Ovary (tissue), 9 donors: ENCODE measurements around the gene ST6GALNAC3. TPM values are rescaled to one million over a fixed set of nuclear protein-coding genes. Genes with fewer than 3 reads are reported as not detected.

Source experiments
- DNase-seq, 5 donors: peaks; one replicate each; pipeline ENCODE4 v3.0.0-alpha.2; 2019 to 2020
- H3K27ac ChIP-seq, 2 donors: fragments of 200-600 bp; one replicate each; pipeline versions ENCODE4 v1.5.1 to v1.8.0; 2019 to 2022
- H3K27me3 ChIP-seq: fragments of 200-600 bp; one replicate; pipeline ENCODE4 v1.8.0; 2022
- H3K36me3 ChIP-seq: fragments of 200-600 bp; sonication (generic); one replicate; pipeline ENCODE4 v1.5.1; 2019
- H3K4me1 ChIP-seq: one replicate; pipeline ENCODE4 v1.8.1; 2013; ENCODE audit warnings: mild to moderate bottlenecking, moderate library complexity; ENCODE audit not compliant: insufficient read depth
- H3K4me3 ChIP-seq: fragments of 200-600 bp; sonication (generic); one replicate; pipeline ENCODE4 v1.5.1; 2017
- H3K9me3 ChIP-seq, 2 donors: fragments of 200-600 bp in 1 of 2; sonication (generic) in 1 of 2; one replicate each; pipeline versions ENCODE4 v1.5.1 to v1.8.1; 2013 to 2019; ENCODE audit warnings: mild to moderate bottlenecking in 1 of 2, moderate library complexity in 1 of 2
- CTCF ChIP-seq, 3 donors: fragments of 450-650 bp in 2 of 3; fragments of 200-600 bp in 1 of 3; IDR thresholded peaks; one replicate each; pipeline versions ENCODE4 v1.5.1 to v1.8.0; 2016 to 2022; ENCODE audit warnings: antibody characterized with exemption in 3 of 3, mild to moderate bottlenecking in 1 of 3
- EP300 ChIP-seq: sonication (generic); formaldehyde crosslinking; IDR thresholded peaks from one replicate; pipeline ENCODE4 v1.6.1; 2017; ENCODE audit warnings: antibody characterized with exemption
- POLR2A ChIP-seq: fragments of 450-650 bp; IDR thresholded peaks from one replicate; pipeline ENCODE4 v1.6.1; 2017; ENCODE audit warnings: antibody characterized with exemption, mild to moderate bottlenecking, moderate library complexity
- WGBS, 3 donors: extraction: QIAGEN DNeasy Blood & Tissue Kit in 1 of 3; methylation state at CpG; one replicate each; pipeline versions ENCODE4 v1.1.5 to v1.1.7; 2013 to 2017; 5-methylcytosine and 5-hydroxymethylcytosine counted together
- intact Hi-C, 4 donors: fragments of 100-400 bp; cut with DNase I; formaldehyde crosslinking; loops; one replicate each; pipeline versions ENCODE4 v1.11.0 to v1.15.1; 2022 to 2023
- polyA plus RNA-seq, 2 donors: library from polyadenylated mRNA; stranded (reverse); fragments of 200-250 nt in 1 of 2; fragments of 350-450 nt in 1 of 2; fragmentation: Illumina TruSeq in 1 of 2; extraction: RNeasy Lipid Tissue Mini Kit (QIAGEN cat#74804) in 1 of 2; gene quantifications; one replicate each; pipeline ENCODE4 v1.2.3, GENCODE V29; 2013 to 2014
- total RNA-seq, 7 donors: library from RNA; depleted of rRNA in 2 of 7; stranded (reverse); fragments of >200 nt in 2 of 7; fragmentation: NEBNext Ultra II Directional in 3 of 7; extraction: Animal tissue kit (Norgen Biotek cat#: 25700) in 3 of 7; gene quantifications; one replicate each; pipeline versions ENCODE4 v1.1.0 to v1.2.4, GENCODE V29; 2016 to 2023
- donor health status: DM: no; HTN: no; CAD: no; lungs with moderate emphysema.
- donor health status: DM: no; HTN: no; CAD: no.
- donor health status: Bipolar disorder and iron deficiency.
- donor health status: DM: yes; HTN: yes; CAD: no.
- donor health status: DM: no; HTN: no; CAD: no.
- donor health status: DM: yes; HTN: yes; CAD: no.

ST6GALNAC3 gene
- total and polyA plus RNA-seq, 9 donors: 1.9 to 6.7 (median 4.0) TPM

DNA sequence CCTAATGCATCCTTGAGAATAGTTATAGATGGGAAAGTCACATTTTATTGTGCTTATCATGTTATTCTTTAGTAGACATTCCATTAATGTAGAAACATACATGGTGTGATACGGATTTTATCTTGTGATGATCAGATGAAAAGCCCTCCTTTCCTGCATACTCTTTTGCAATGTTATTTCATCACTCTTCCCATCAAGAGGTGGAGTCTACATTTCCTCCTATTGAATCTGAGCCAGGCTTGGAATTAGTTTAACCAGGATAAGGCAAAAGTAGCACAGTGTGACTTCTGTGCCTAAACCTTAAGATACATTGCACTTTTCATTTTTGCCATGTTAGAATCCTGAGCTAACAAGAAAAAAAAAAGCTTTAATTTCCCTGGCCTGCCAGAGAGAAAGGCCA, 399.0 kb downstream of the ST6GALNAC3 start:
- no peaks in the 10 kb centered on the region for H3K27me3 ChIP-seq
- DNase-seq: no peak
- H3K4me1 ChIP-seq: no peaks in the 10 kb centered on the region
- no peak overlapping the region for H3K27ac ChIP-seq
- 47 to 60% (median 58%) methylated on average over 1 of the region's 1 CpG for WGBS, 3 donors
- intact Hi-C loops: no loop called here
- H3K9me3 ChIP-seq: no peaks in the 10 kb centered on the region
- no peaks in the 10 kb centered on the region for H3K36me3 ChIP-seq
- TF ChIP-seq EP300: no peak
- no peak for TF ChIP-seq CTCF (IDR thresholded peaks at IDR 0.05)
- no peak for TF ChIP-seq POLR2A
- H3K4me3 ChIP-seq: no peak overlapping the region

- H3K36me3 ChIP-seq: no peaks in the 10 kb centered on the region
- 68 to 88% (median 78%) methylated on average over 4 of the region's 4 CpGs for WGBS, 3 donors
These were observed 400.4 kb downstream of the ST6GALNAC3 start for GRCh38 chr1:76474922-76475321.

DNA sequence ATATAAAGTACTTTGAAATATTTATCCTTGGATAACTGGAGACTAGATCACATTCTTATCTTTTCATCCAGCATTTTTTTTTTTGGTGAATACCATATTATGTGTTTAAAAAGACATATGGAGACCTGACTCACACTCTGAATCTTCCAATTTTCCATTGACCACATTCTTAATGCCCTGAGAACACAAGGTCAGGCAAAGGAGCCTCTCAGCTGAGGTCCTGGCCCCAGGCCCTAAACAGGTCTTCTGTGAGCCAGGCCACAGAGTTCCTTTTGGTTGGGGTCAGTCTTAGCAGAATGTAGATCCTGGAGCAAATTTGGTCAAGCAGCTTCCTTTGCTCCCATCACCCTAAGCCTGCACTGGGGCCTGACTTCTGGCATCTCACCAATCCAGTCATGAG, 402.6 kb downstream of the ST6GALNAC3 start:
- Histone ChIP-seq H3K27me3 (no peaks in the 10 kb centered on the region), H3K9me3 (no peaks in the 10 kb centered on the region), H3K27ac (no peak overlapping the region), H3K4me3 (no peak overlapping the region), H3K36me3 (no peaks in the 10 kb centered on the region), H3K4me1 (no peaks in the 10 kb centered on the region)
- intact Hi-C loops: no loop called here
- TF ChIP-seq POLR2A (no peak), EP300 (no peak), CTCF (IDR thresholded peaks at IDR 0.05) (no peak)
- no peak for DNase-seq

More at GRCh38 chr1:76474922-76475321, 400.4 kb downstream of the ST6GALNAC3 start:
- H3K27me3 ChIP-seq: no peaks in the 10 kb centered on the region
- intact Hi-C loops: no loop called here
- no peak overlapping the region for H3K4me3 ChIP-seq
- TF ChIP-seq EP300: no peak
- TF ChIP-seq POLR2A: no peak
- no peak for TF ChIP-seq CTCF (IDR thresholded peaks at IDR 0.05)
- no peaks in the 10 kb centered on the region for H3K4me1 ChIP-seq
- DNase-seq: no peak
- no peaks in the 10 kb centered on the region for H3K9me3 ChIP-seq
- H3K27ac ChIP-seq: no peak overlapping the region

- Histone ChIP-seq H3K4me3 (no peak overlapping the region), H3K27me3 (no peaks in the 10 kb centered on the region), H3K36me3 (no peaks in the 10 kb centered on the region), H3K4me1 (no peaks in the 10 kb centered on the region), H3K27ac (no peak overlapping the region), H3K9me3 (no peaks in the 10 kb centered on the region)
- TF ChIP-seq EP300: no peak
- TF ChIP-seq CTCF (IDR thresholded peaks at IDR 0.05): no peak
- TF ChIP-seq POLR2A: no peak
- intact Hi-C loops: no loop called here
- DNase-seq: no peak
These were observed 406.3 kb downstream of the ST6GALNAC3 start for GRCh38 chr1:76480827-76481226.

DNA sequence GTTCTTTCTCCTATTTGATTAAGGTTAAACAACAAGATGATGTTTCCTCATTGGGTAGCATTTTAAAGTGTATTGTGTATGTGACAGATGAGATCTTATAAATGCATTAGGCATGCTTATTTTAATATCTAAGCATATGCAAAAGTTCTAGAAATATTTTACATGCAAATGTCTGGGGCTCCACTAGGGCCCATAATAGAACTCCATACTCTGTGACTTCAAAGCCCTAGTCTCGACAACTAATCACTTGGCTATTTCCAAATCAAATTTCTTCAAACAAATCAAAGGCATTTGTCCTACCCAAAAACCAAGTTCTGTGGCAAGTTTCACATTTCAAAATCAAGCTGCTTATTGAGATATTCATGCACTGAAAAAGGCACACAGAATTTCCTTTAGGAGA, 407.1 kb downstream of the ST6GALNAC3 start:
- WGBS, 3 donors: 81 to 93% (median 93%) methylated on average over 1 of the region's 1 CpG
- Histone ChIP-seq H3K4me1 (no peaks in the 10 kb centered on the region), H3K27me3 (no peaks in the 10 kb centered on the region), H3K27ac (no peak overlapping the region), H3K4me3 (no peak overlapping the region), H3K36me3 (no peaks in the 10 kb centered on the region), H3K9me3 (no peaks in the 10 kb centered on the region)
- no peak for DNase-seq
- TF ChIP-seq EP300 (no peak), POLR2A (no peak), CTCF (IDR thresholded peaks at IDR 0.05) (no peak)
- intact Hi-C loops: no loop called here
